Stimulated activated CD8-positive, alpha-beta memory T cell treated with anti-CD3 and anti-CD28 coated beads, Interleukin-12 subunit alpha, Interleukin-12 subunit beta, amount 100 ng/mL, for 1 hour (primary cell): Measurements from ENCODE around the gene SEPTIN12.
"Not testable (repeated sequence)": the region's sequence is repeated elsewhere in the genome, so short reads cannot be mapped to it uniquely, and the experiment has no call there.

Experiments used
- DNase-seq: peaks from one replicate; pipeline ENCODE4 v3.0.0-alpha.2; 2020; ENCODE audit warnings: low read depth

SEPTIN12 gene

DNA sequence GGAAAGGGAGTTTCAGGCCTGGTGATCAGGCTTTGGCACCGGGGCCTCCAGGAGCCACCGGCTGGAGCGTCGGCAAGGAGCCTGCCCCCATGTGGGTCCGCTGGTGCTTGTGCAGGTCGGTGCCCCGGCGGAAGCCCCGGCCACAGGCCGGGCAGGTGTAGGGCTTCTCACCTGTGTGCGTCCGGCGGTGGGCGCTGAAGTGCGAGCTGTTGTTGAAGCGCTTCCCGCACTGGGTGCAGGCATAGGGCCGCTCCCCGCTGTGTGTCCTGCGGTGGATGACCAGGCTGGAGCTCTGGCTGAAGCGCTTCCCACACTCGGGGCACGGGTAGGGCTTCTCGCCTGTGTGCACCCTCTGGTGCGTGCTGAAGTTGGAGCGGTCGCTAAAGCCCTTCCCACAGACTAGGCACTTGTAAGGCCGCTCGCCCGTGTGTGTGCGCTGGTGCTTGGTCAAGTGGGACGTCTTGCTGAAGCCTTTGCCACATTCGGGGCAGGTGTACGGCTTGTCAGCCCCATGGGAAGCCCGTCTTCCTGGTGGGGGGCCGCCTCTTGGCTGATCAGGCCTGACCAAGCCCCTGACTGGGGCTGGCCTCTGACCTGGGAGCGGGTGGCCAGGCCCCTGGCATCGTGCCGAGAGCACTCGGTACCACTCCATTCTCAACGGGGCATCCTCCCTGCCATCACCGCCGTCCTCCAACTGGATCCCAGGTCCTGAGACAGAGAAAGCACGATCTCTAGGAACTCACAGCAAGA, 35.6 kb downstream of the SEPTIN12 start:
- no peak for DNase-seq

DNA sequence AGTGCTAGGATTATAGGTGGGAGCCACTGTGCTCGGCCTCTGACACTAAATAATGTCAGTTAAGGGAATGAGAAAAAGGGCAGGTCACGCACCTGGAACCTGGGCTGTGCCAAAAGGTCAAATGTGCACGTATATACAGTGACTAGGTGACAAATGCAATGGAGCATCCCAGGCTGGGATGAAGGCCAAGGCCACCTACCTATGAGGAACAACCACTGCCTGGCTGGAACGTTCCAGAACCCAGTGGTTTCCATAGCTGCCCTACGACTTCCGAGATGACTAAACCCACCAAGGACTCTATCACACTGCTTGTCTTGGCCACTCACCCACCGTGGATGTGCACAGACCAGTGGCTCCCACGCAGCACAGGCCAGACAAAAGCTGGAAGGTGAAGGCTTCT, 37.2 kb downstream of the SEPTIN12 start:
- no peak for DNase-seq

- no peak for DNase-seq
Measured at GRCh38 chr16:4749700-4750257, 38.4 kb downstream of the SEPTIN12 start.

DNA sequence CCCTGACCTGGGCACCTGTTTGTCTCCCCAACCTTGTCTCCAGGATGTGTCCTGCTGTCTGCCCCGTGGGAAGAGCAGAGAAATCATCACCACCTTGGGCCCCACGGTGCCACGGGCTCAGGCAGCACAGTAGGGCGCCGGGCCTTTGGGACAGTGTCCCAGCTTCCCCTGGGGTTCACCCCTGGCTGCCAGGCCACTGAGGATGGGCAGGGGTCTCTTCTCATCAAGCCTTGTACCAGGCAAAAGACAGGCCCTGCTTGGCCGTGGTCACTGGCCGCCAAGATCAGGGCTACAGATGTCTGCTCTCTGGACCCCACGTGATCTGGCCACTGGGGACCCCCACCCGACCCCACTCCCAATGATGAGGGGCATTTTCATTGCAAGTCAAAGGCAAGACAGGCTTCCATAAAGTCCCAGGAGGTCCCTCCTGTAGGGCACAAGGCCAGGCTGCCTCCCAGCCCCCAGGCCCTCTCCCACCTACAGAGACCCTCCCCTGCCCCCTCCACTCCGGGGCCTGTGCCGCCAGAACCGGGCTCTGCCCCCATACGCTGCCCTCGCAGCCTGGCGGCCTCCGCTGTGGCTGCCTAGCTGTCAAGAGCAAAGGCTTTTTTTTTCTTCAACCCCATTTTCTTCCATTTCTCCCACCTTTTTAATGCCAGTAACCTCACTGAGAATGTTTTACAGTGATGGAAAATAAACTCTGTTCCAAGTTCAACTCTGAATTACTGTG, 39.3 kb downstream of the SEPTIN12 start:
- DNase-seq, result no peak

GRCh38 chr16:4747906-4748681, 40.1 kb downstream of the SEPTIN12 start:
- no peak for DNase-seq

DNA sequence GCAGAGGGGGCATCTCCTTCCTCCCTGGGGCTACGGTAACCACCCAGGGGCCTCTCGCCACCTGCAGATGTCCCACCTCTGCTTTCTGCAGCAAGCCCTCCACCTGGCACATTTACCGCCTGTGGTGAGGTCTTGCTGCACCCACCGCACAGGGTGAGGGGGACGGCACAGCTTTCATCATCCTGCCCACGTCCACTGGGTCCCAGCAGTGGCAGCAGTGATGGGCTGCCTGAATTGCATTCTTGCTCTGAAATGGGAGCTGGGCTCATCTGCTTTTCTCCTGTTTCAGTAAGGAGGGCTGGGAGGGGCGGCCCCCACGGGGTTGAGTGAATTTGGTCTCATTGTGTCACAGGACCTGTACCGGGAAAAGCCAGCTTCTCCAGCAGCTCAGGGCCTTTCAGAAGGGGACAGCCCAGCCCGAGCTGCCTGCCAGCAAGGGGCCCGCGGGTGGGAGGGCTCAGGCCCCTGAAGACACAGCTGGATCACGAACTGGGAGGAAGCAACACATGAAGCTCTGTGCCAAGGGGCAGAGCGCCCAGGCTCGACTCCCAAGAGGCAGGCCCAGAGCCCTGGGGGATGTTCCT, 41.1 kb downstream of the SEPTIN12 start:
- DNase-seq, result no peak

DNA sequence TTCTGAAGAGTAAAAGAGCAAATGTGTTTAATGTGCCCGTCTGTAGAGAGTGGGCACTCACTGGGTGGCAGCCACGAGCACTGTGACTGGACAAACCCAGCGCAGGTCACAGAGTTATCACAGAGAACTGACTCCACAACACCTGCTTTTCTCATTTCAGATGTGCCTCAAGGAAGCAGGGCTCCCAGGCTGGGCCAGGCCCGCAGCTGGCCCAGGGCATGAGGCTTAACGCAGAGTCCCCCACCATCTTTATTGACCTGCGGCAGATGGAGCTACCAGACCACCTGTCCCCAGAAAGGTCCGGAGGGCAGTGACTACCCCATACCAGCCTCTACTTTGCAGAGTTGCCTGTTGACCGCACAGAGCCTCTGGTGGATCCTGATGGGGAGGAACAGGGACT, 41.9 kb downstream of the SEPTIN12 start:
- DNase-seq, result no peak

- DNase-seq, result no peak
Measured at GRCh38 chr16:4745274-4745569, 42.9 kb downstream of the SEPTIN12 start.

DNA sequence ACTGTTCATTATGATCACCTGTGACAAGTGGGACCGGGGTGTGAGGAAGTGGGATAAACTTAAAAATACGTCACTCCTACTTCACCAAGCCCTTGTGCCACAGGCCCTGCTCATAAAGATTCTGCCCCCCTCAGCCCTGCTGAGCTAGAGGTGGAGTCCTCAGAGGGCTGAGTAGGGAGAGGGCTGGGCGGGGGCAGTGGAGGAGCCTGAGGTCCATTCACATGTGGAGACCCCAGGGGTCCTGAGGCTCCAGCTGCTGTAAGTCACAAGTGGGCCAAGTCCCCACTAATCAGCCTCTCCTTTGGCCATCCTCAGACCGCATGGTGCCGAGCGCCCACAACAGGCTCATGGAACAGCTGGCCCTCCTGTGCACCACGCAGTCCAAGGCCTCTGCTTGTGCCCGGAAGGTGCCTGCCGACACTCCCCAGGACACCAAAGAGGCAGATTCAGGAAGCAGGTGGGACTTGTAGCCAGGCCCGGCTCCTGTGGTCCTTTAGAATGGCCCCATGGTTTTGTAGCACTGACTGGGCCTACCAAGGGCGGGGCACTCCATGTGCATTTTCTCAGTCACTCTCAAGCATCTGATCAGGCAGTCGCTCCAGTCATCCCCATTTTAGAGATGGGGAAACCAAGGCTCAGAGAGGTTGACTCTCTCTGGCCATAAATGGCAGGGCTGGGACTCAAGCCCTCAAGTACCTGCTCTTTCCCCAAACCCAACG, 43.4 kb downstream of the SEPTIN12 start:
- no peak for DNase-seq

DNA sequence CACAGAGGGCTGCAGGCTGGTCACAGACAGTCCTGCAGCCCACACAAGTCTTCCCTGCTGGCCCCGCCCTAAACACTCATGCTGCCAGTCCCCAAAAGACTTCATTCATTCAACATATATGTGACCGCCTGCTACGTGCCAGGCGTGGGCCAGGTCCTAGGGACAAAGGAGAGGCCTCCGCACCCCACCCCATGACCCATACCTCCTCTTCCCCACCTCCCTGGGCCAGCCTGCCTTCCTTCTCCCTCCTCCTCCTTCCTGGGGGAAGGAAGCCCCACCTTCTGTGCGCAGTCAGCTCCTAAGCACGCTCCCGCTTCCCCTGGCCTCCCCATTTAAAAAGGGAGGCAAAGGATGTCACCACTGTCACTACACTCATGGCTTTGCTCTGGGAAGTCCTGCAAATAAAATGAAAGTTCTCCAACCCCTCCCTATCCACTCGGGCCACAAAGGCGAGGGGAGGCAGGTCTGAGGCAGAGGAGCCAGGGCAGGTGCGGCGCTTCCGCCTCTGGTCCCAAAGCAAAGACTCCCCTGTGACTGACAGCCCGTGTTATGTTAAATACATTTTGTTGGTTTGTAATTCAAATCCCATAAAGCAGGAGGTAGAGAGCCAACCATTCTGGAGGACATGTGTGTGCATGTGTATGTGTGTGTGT, 44.8 kb downstream of the SEPTIN12 start:
- DNase-seq, result no peak

- DNase-seq, result not testable (repeated sequence)
Measured at GRCh38 chr16:4738370-4738769, 49.8 kb downstream of the SEPTIN12 start.

DNA sequence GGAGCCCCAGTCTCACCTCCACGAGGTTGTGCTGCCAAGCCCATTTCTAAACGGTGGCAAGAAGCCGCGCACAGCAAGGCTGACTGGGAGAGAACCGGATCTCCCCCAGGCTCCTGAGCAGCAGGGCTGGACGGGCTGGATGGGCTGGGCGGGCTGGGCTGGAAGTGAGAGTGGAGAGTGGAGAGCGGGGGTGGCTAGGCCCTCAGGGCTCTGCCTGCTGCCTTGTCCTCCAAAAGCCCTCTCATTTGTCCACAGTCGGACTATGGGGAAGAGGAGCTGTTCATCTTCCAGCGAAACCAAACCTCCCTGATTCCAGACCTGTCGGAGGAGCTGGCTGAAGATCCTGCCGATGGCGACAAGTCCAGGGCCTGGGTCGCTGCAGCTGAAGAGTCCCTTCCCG, 50.6 kb downstream of the SEPTIN12 start:
- DNase-seq, result no peak

DNA sequence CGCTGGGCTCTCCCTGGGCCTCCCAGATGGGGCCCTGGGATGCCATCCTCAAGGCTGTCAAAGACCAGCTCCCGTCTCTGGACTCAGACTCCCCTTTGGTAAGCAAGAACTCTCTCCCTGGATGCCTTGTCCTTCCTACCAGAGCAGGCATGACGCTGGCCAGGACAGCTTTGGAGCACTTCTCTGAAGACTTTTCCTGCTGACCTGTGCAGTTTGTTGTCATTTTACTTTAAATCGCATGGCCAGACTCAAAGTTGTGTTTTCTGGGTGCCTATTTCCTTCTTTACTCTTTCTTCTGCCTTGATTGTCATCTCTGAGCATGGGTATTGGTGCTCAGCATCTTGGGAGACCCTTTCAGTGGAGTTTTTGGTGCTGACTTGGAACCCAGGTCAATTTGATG, 51.6 kb downstream of the SEPTIN12 start:
- no peak for DNase-seq

DNA sequence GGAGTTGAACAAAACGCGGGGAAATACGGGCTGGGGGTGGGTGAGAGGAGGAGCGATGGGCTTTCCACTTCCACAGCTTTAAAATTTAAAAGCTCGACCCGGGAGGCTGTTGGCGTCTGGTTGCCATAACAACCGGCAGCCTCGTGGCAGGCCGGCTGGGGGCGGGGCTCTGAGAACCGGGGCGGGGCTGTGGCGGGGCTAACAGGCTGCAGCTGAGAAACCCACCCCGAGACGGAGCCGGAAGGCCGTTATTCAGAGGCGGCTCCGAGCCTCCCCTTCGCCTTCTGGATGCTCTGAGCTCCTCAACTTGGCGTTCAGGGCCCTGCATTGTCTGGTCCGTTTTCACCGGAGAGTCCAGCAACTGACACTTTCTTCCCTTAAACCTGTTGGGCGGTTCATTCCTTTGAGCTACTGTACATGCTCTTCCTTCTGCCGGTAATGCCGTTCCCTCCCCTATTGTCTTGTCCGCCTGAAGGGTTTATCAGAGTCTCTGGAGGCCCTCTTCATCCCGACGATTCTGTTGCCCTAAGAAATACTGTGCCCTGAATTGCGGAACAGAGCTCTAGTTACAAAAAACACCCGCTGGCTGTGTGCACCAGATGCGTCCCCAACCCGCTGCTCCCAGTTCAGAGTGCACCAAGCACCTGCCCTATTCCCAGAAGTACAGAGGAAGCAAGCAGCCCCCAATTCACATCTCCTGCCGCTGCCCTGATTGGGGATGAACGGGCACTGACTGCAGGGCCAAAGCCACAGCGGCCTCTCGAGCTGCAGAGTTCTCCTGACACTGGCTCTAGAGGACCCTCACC, 53.2 kb downstream of the SEPTIN12 start:
- DNase-seq, result peak; percentile 83

GRCh38 chr16:4734063-4734729, 53.9 kb downstream of the SEPTIN12 start, which contains the start of the genes ANKS3 and DNAAF8:
Gene ANKS3 (minus strand): TSS chr16:4734271. CDS start chr16:4730149, 4,122 bp downstream.
Gene DNAAF8 (plus strand): TSS chr16:4734537. CDS start chr16:4736515, 1,978 bp downstream.
- DNase-seq, result peak; percentile 62

GRCh38 chr16:4733747-4734062, 54.4 kb downstream of the SEPTIN12 start:
- DNase-seq, result no peak

DNA sequence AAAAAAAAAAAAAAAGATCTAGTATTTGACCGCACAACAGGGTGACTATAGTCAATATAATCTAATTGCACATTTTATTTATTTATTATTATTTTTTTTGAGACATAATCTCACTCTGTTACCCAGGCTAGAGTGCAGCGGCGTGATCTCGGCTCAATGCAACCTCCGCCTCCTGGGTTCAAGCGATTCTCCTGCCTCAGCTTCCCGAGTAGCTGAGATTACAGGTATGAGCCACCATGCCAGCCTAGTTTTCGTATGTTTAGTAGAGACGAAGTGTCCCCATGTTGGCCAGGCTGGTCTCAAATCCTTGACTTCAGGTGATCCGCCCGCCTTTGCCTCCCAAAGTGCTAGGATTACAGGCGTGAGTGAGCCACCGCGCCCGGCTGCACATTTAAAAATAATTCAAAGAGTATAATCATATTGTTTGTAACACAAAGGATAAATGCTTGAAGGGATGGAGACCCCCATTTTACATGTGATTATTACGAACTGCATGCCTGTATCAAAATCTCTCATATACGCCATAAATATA, 54.9 kb downstream of the SEPTIN12 start:
- DNase-seq, result no peak

DNA sequence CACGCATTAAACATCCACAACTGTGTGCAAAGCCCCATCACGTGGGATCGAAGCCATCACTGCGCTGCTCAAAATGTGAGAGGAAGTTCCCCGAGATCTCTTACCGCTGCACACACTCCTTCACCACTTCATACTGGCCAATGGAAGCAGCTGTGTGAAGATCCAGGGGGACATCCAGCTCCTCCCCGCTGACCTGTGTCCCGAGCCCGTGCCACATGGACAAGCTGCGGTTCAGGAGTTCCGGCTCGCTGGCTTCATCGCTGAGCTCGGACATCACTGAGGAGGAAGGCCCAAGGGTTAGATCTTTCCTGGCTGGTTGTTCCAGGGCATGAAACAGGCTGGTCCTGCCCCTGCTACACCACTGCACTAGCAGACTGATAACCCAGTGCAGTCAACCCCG, 58.3 kb downstream of the SEPTIN12 start:
- no peak for DNase-seq

DNA sequence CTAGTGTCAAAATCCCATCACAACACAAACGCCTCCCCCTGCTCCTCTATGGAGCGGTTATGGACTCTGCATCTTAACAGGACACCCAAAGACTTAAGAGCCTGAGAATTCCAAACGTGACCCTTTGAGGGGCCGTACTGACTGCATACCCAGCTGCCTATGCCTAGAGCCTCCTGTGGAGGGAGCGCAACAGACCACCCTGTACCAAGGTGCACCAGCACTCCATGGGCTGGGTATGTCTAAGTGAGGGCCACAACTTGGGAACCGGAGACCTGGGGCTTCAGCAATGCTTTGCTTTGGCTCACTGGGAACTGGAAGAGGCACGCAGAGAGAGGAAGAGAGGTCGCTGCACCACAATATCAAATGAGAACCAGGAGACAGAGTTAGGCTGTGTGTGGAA, 59.5 kb downstream of the SEPTIN12 start:
- DNase-seq, result no peak
